Stimulated activated CD4-positive, alpha-beta T cell treated with anti-CD3 and anti-CD28 coated beads, Interleukin-1b, Interleukin-23, amount 100 ng/mL, for 1 hour (primary cell): ENCODE measurements around the gene NACC1.

Source experiments
- DNase-seq, 2 donors: peaks; one replicate each; pipeline ENCODE4 v3.0.0-alpha.2; 2020; ENCODE audit warnings: low read depth in 2 of 2

The NACC1 gene

DNA sequence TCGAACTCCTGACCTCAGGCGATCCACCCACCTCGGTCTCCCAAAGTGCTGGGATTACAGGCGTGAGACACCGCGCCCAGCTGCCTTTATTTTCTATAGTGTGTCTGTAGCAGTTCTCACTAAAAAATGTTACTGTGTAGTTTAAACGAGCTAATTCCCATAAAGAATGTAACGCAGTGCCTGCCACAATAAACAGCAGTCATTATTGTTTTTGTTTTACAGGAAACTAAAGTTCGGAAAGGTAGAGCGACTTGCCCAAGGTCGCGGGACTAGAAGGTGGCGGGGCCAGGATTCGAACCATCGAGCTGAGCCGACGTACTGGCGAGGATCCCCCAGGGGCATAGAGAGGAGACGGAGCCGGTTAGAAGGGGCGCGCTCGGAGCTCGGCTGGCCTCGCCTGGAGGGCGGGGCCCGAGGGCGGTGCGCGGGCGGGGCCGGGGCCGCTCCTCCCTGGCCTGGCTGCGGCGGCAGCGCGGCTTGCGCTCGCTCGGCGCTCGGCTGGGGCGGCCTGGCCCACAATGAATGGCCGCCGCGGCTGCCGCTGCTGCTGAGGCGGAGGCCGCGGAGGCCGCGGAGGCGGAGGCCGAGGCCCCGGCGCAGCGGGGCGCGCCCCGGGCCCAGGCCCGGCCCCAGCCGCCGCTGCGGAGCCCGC is at the start of gene NACC1:
Gene NACC1 (plus strand): TSS at position 493 of the 652 bp plus-strand sequence. CDS start 16,944 bp downstream, outside the sequence.
- peak; percentile 67 to 84 for DNase-seq

DNA sequence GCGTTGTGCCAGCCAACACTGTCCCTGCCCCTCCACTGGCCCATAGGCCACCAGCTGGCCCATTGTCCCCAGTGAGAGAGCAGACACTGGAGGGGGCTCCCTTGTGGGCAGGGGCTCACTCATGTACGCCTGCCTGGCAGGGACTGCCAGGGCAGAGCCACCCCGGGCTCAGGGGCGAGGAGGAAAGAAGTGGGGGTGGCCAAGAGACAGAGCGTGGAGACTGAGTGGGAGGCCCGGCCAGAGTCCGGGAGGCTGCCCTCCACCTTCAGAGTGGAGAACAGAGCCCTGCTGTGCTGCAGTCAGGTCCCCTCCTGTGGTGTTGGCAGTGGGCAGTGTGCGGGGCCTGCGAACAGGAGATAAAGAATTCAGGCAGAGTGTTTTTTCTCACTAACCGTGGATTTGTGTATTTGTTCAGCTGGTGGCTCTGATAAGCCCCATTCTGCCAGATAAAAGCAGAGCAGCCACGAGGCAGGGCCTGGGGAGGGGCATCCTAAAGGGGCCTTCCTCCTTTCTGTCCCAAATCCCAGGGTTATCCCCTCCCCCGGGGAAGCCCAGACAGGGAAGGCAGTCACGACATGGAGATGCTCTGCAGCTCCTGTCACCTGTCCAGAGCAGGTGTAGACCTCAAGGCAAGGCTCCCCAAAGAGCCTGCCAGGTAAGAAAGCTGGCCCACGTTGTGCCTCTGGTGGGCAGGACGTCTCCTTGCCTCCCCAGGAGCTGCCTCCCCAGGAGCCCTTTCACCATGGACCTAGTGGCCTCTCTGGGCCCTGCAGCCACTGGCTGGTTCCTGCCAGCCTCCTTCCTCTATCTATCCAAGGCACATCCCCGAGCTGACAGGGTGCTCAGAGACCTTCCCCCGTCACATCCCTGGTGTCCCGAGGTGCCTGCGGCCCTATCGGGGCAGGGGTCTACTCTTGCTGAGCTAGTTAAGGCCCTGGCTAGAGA is 48.4 kb upstream of the NACC1 start:
- DNase-seq = no peak

DNA sequence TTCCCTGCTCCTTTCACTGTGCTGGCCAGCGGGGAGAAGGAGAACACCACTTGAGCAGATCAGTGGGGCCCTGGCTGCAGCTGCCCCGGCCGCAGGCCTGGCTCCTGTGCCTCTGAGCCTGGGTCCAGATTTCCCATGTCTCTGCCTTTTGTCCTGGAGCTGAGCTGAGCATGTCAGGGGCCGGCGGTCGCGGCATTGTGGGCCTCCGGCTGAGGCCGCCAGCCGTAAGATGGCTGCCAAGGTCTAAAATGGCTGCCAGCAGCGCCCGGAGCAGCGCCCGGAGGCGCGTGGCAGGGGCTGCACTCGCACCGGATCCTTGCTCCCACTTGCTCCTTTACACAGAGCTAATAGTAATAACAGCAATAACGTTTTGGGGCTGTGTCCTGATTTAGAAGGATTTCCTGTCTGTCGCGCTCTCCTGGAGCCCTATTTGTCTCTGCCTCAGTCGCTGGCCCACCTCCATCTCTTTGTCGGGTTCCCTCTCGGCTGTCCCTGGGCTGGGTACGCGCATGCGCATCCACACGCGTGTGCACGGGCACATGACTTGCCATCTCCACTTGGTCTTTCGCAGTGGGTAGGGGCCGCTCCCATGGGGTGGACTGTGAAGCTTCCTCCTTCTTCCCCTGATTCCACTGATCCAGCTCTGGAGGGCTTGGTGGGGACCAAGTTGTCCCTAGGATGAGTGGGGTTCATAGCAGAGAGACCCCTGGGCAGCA is 47.5 kb upstream of the NACC1 start:
- DNase-seq = no peak

DNA sequence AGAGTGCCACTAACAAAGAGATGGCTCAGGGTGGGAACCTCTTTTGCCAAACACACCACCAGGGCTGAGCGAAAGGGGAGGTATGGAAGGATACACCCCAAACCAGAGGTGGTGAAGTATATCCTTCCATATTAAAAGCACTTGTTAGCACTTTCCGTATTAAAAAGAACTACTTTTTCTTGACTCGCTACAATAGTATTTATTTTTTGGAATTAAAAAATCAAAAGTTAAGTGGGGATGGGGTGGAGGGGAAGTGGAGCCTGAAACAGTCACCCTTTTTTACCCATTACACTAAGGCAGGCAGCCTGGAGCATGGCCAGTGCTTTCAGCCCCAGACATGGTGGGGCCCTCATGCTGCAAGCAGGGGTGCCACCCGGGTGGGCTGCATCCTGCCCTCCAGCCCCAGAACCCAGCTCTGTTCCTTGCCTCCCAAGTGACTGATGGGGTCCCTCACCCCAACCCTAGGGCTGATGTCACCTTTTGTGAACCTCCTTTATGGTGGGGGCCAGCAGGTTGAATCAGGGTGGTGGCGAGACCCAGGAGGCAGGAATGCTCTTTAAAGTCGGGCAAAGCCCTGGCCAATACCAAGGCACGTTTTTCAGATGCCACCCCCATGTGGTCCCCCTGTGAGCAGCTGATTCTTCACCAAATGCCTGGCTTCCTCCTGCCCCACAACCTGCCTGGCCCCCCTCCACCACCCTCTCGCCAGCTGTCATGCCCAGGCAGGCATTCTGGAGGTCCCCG is 46.4 kb upstream of the NACC1 start:
- no peak for DNase-seq

DNA sequence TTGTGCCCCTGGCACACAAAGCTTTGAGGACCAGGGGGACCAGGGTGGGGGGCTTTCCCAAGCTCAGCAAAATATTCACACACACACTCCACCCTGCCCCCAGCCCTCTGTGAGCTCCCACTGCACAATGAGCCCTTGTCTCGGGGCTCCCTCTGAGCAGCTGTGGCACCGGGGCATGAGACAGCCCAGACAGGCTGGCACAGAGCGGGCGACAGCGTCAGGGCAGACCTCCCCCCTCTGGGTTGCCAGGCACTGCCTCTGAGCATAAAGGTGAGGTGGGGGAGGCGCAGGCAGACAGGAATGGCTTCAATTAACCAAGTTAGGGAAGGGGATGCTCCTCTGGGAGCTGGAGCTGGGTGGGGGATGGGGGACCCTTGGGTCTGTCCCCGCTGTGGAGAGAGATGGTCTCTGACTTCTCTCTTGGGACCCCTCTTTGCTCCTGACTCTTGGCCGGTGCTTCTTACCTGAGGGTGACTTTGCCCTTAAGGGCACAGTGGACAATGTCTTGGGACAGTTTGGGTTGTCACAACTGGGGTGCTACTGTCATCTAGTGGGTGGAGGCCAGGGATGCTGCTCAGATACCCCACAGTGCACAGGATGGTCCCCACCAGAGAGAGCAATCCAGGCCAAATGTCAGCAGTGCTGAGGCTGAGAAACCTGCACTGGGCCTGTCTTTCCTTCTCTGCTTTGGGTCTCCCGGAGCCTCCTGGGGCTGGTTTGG is 45.7 kb upstream of the NACC1 start:
- DNase-seq = no peak

DNA sequence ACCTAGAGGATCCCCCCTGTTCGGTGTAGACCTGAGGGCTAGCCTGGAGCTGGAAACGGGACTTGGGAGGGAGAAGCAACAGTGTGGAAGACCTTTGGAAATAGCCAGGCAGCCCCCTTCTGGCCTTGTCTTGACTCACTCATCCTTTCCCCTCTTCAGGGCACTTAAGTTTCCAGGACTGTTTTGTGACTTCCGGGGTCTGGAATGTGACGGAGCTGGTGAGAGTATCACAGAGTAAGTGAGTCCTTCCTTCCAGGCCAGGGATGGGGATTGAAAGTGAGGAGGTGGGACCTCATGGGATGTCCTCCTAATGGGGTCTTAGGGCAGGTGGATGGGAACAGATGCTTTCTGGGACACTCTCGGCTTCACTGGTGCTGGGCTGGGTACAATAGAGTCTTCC is 44.8 kb upstream of the NACC1 start:
- DNase-seq = no peak

DNA sequence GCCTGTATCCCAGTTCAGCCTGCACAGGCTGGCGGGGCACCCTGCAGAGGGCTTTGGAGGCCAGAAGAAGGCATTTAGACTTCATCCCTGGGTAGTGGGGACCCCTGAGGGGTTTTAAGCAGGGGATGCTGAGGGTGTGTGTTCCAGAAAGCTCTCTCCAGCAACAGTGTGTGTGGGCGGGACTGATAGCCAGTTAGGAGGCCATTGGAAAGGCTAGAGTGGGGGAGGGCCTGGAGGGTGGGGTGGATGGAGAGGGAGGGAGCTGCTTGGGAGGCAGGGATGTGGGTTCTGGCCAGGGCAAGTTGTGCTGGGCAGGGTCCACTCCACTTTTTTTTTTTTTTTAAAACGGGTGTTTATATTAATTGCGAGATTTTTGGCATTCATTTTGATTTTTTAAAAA is 43.7 kb upstream of the NACC1 start:
- DNase-seq = no peak

DNA sequence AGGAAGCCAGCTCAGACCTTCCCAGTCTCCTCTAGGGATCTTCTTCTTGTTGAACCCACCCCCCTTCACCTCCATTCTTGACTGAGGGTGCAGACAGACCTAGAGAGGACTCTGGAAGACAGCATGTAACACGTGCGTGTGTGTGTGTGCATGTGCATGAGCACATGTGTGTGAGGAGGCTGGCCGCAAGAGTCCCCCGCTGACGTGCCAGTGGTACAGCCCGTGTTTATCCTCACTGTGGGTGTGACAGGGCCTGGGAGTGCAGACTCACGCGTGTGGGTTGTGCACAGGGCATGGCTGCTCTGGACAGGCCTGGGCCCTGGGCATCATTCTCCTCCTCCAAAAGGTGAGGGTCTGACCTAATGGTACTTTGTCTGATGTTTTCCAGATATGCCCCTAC is 41.7 kb upstream of the NACC1 start:
- no peak for DNase-seq

DNA sequence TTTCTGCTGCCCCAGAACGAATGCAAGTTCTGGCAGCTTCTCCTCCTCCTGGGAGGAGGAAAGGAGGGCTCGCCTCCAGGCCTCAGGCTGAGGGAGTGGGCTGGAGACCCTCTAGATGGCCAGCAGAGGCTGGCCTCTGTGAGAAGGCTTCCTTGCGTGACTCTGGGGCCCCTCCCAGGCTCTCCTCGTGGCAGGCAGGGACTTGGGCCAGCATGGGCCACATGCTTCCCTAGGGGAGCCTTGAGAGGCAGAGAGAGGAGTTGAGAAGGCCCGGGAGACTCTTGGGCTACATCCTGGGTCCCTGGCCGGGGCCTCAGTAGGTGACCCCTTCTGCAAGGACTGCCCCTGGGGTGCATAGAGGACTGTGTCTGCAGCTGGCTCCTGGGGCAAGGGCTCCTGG is 41.3 kb upstream of the NACC1 start:
- DNase-seq = no peak

DNA sequence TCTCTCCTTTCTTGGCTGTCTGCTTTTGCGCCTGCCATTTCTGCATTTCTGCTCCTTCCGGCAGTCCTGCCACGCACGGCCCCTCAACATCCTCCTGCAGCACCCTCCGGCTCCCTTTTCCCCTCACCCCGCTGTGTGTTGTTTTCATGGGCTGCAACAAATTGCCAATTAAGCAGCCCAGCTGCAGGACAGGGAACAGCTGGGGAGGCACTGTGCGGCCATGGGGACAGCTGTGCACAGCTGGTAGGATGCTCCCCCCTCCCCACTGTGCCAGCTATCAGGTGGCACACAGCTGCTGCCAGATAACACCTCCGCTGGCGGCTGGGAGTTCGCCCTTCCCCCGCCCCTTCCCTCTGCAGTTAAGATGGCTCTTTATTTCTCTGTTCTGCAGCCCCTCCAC is 40.8 kb upstream of the NACC1 start:
- DNase-seq = no peak

DNA sequence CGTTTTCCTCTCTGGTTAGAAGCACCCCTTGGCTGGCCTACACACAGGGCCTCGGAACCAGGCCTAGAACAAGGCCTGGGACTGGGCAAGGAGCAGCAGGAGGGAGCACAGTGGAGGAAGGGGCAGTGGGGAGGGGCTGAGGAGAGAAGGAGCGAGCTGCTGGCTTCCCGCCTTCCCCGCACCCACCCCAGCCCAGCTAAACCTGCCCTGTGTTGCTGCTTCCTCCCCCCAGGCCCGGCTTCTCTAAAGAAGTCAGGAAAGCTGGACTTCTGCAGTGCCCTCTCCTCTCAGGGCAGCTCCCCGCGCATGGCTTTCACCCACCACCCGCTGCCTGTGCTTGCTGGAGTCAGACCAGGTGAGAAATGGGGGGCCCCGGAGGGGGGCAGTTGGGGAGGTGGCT is 39.7 kb upstream of the NACC1 start:
- no peak for DNase-seq

DNA sequence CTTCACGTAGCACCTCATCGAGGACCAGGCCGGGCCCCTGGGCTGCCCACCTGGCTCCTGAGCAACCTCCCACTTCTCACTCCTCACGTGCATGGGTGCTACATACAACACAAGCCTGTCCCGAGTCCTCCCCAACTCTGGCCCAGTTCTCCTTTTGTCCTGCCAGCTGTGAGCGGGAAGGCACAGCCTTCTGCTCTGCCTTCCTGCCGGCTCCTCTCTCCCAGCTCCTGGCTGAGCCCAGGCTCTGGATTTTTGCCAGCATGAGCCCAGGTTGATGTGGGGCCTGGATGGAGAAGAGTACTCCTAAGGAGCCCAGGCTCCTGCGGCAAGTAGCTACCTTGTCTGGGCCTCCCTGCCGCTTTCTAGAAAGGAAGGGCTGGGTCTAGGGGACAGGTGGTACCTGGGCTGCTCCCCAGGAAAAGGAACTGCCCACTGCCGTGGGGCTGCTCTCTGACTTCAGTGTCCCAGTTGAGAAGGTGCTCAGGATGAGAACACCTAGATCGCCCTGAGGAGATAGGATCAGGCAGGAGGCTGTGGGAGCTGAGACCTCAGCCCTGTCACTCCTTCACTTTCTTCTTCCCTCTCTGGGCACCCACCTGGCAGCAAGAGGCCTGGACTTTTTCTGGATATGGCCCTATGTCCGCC is 39.0 kb upstream of the NACC1 start:
- no peak for DNase-seq

DNA sequence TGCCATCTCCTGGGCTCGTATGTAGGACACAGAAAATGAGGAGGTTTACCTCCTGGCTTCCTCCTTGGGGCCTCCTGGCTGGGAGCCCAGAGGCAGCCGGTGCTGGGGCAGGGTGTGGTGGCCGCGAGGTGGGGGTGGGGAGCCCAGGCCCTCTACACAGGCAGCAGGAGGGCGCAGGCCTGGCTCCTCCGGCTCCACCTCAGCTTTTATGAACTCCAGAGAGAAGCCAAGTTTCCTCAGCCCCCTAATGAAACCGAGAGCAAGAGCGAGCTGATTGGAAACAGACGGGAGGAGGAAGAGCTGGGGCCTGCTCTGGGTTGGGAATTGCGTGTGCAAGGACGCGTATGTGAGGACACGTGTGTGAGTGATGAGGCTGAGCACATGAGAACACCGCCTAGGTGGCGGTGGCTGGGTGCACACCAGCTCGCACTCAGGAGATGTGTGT is 38.5 kb upstream of the NACC1 start:
- DNase-seq = no peak

DNA sequence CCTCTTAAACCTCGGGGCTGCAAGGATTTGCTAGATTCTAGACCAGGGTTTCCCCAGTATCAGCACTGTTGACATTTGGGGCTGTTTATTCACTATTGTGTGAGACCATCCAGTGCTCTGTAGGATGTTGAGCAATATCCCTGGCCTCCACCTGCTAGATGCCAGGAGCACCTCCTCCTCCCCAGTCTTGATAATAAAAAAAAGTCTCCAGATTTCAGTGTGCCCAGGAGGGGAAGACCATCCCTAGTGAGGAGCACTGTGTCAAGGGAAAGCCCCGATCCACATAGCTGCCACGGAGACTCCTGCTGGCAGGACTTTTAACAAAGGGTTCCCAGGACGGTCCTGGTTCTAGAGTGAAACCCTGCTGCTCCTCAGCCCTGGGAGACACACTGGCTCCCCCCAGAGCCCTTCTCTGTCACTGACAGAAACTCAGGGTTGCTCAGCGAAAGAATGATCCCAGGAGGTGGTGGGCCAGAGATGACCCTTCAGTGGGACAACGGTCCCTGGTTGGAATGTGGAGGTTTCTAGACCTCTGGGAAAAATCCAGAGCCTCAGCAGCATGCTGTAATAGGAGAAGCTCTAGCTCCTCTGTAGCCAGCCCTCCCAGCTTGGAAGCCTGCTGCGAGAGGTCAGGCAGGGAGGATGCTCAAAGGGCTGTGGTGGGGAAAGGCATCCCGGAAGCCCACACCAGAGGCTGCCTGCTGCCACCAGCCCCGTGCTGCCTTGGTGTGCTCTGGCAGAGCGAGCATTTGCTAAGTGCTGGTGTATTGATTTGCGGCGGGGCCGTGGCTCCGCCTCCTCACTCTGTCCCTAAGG is 35.7 kb upstream of the NACC1 start:
- DNase-seq = no peak

DNA sequence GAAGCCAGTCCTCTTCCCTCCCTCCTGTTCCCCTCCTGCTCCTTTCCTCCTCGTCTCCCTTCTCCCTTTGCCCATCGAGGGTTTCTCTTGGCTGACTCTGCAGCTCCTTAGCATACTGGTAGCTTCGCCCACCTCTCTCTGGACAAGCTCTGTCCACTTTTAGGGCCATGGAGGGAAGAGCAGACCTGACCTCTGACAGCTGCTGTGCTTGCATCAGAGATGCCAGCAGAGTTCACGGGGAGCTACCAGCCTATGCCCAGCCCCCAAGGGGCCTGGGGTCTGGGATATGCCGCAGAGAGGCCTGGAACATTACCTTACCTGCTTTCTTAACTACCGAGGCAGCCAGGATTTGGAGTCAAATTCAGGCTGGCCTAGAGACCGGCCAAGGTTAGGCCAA is 35.1 kb upstream of the NACC1 start:
- no peak for DNase-seq

DNA sequence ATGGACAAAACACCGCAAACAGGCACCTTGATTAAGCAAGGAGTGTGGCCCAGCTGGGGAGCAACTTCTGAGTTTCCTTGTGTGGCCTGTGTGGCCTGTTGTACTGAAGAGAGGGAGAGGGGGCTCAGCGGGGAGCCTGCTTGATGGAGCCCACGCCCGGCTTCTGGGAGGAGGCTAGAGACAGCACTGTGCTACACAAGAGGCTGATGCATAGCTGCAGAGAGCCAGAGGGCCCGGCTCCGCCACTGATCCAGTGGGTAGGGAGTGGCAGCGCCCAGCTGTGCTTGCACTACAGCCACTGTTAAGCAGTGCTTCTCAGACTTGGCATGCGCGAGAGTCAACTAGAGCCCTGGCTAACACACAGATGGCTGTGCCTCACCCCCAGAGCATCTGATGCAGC is 34.4 kb upstream of the NACC1 start:
- no peak for DNase-seq

DNA sequence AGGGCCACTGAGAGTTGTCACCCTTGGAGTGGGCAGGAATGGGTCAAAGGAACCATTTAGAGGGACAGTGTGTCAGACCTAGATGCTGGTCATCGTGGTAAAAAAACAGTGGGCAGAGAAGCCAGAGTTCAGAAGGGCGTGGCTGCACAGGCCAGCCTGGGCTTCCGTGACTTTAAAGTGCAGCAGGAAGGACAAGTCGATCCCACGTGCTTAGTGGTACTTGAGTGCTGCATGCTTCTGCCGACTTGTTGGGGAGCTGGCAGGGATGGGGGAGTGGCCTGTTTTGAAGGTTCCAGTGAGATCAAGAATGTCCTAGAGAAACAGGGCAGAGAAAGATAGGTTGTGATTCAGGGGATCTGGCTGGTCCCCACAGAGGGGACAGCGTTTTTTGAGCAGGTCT is 32.4 kb upstream of the NACC1 start:
- DNase-seq = no peak

DNA sequence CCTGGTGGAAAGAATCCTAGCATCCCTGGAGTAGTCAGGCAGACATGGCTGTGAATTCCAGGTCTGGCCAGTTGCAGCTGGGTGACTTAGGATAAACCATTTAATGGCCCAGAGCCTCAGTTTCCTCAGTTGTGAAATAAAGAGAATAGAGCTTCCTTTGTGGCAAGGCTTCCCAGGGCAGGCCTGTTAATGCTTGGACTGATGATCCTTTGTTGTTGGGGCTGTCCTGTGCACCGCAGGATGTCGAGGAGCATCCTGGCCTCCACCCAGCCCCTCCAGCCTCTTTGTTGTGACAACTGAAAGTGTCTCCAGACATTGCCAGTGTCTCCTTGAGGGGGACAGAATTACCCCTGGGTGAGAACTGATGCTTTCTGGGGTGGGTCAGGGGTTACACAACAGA is 31.7 kb upstream of the NACC1 start:
- no peak for DNase-seq

DNA sequence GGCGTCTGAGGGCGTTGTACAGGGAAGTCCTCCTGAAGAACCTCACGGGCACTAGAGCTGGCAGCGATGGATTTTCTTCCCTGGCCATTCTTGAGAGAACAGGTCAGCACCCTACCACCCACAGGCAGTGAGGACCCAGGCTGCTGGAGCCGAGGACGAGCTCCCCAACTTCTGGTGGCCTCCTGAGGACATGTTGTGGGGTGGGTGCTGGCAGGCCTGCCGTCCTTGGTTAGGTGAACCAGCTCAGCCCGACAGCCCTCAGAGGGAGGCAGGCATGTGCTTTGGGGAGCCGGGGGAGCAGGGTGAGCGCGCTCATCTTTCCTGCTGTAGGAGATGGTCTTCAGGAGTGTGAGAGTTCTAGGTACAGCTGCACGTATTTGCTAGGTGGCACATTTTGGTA is 30.8 kb upstream of the NACC1 start:
- no peak for DNase-seq
